ENCODE data around the gene NR6A1. TPM values are rescaled to one million over a fixed set of nuclear protein-coding genes. Genes with fewer than 3 reads are reported as not detected.

NR6A1 gene
- total and polyA plus RNA-seq, 2 experiments from 2014 or later: 44.2 to 139 TPM

- no peak for TF ChIP-seq ZNF331 (CRISPR knock-in tag; IDR thresholded peaks at IDR 0.05; ENCODE audit: low read depth)
- no peak for TF ChIP-seq EZH2phosphoT487 (IDR thresholded peaks at IDR 0.05; ENCODE audit: unreplicated experiment)
- TF ChIP-seq STAT1 (IDR thresholded peaks at IDR 0.05; ENCODE audit: unreplicated experiment): no peak
- no peak for TF ChIP-seq EZH2 (IDR thresholded peaks at IDR 0.05; ENCODE audit: low read depth, unreplicated experiment)
Measured at GRCh38 chr9:124485936-124486335, 285.2 kb downstream of the NR6A1 start (continued).

- Mint-ChIP-seq H3K4me3 (no peak overlapping the region), H3K36me3 (ENCODE audit: low read depth) (no peaks in the 10 kb centered on the region; the same call in 2 of the 3 replicates), H3K27me3 (ENCODE audit: insufficient read depth, low read depth, poor library complexity) (peaks cover 28% of the 10 kb centered on the region), H3K9me3 (no peaks in the 10 kb centered on the region), H3K27ac (no peak overlapping the region), H3K4me1 (peaks cover 33% of the 10 kb centered on the region)
- H3K4me1 ChIP-seq (ENCODE audit: insufficient read depth): peaks cover 22% of the 10 kb centered on the region
- no peak for ATAC-seq
- H3F3A ChIP-seq (replicated peaks; ENCODE audit: low read depth): 0 out of 2 replicates have a peak, but pooled peaks cover 3% of the 10 kb centered on the region
- no peaks in the 10 kb centered on the region for H3K36me3 ChIP-seq (ENCODE audit: insufficient read depth)
- H3K4me3 ChIP-seq: no peak overlapping the region
- no peak overlapping the region for H2AFZ ChIP-seq
- H3K4me2 ChIP-seq: no peak overlapping the region
- H3K9me2 ChIP-seq (ENCODE audit: insufficient read depth): no peaks in the 10 kb centered on the region
- H4K20me1 ChIP-seq (replicated peaks; ENCODE audit: insufficient read depth): no peaks in the 10 kb centered on the region
- no peak overlapping the region for H3K27ac ChIP-seq (ENCODE audit: low read depth)
- TF ChIP-seq EZH2 (IDR thresholded peaks at IDR 0.05; ENCODE audit: low read depth, unreplicated experiment): no peak
- no peak for TF ChIP-seq REST (IDR thresholded peaks at IDR 0.05; ENCODE audit: unreplicated experiment)
- no peak for TF ChIP-seq EZH2phosphoT487 (IDR thresholded peaks at IDR 0.05; ENCODE audit: unreplicated experiment)
- H3K27me3 ChIP-seq (ENCODE audit: insufficient read depth): peaks cover 18% of the 10 kb centered on the region
- no peaks in the 10 kb centered on the region for H3K79me2 ChIP-seq (replicated peaks; ENCODE audit: insufficient read depth)
- DNase-seq (ENCODE audit: low spot score): no peak
Measured at GRCh38 chr9:124485201-124485600, 285.9 kb downstream of the NR6A1 start.

- no peak overlapping the region; the same call in 2 of the 3 replicates for H3K4me3 Mint-ChIP-seq
- peaks cover 38% of the 10 kb centered on the region for H3K27me3 Mint-ChIP-seq (ENCODE audit: insufficient read depth, low read depth, poor library complexity)
- Histone ChIP-seq H3F3A (replicated peaks; ENCODE audit: low read depth) (0 out of 2 replicates have a peak, but pooled peaks cover 2% of the 10 kb centered on the region), H3K9me2 (ENCODE audit: insufficient read depth) (no peaks in the 10 kb centered on the region), H3K27me3 (ENCODE audit: insufficient read depth) (peaks cover 35% of the 10 kb centered on the region), H3K4me3 (no peak overlapping the region), H3K4me1 (ENCODE audit: insufficient read depth) (peaks cover 26% of the 10 kb centered on the region), H4K20me1 (replicated peaks; ENCODE audit: insufficient read depth) (no peaks in the 10 kb centered on the region), H3K79me2 (replicated peaks; ENCODE audit: insufficient read depth) (no peaks in the 10 kb centered on the region), H3K36me3 (ENCODE audit: insufficient read depth) (no peaks in the 10 kb centered on the region), H3K27ac (ENCODE audit: low read depth) (no peak overlapping the region), H3K4me2 (no peak overlapping the region), H2AFZ (no peak overlapping the region)
- no peak overlapping the region for H3K27ac Mint-ChIP-seq
- peaks cover 32% of the 10 kb centered on the region for H3K4me1 Mint-ChIP-seq
- no peaks in the 10 kb centered on the region for H3K9me3 Mint-ChIP-seq
- no peak for ATAC-seq
- DNase-seq (ENCODE audit: low spot score): no peak
- H3K36me3 Mint-ChIP-seq (ENCODE audit: low read depth): no peaks in the 10 kb centered on the region; the same call in 2 of the 3 replicates
- TF ChIP-seq EZH2phosphoT487 (IDR thresholded peaks at IDR 0.05; ENCODE audit: unreplicated experiment): no peak
- no peak for TF ChIP-seq STAT1 (IDR thresholded peaks at IDR 0.05; ENCODE audit: unreplicated experiment)
- no peak for TF ChIP-seq ZNF114 (CRISPR knock-in tag; IDR thresholded peaks at IDR 0.05)
- no peak for TF ChIP-seq CREB1 (CRISPR knock-in tag; IDR thresholded peaks at IDR 0.05; ENCODE audit: low read depth)
- no peak for TF ChIP-seq ETS1 (IDR thresholded peaks at IDR 0.05)
- no peak for TF ChIP-seq EZH2 (IDR thresholded peaks at IDR 0.05; ENCODE audit: low read depth, unreplicated experiment)
- no peak for TF ChIP-seq POLR2AphosphoS5 (IDR thresholded peaks at IDR 0.05; ENCODE audit: low read depth)
- no peak for TF ChIP-seq JUNB (IDR thresholded peaks at IDR 0.05; ENCODE audit: unreplicated experiment)
Measured at GRCh38 chr9:124483481-124483880, 287.6 kb downstream of the NR6A1 start.
